ENCODE results near the gene NDUFA8. TPM values are rescaled to one million over a fixed set of nuclear protein-coding genes. Genes with fewer than 3 reads are reported as not detected.

NDUFA8 gene
- total RNA-seq, 1 experiment from 2014 or later, result 68.6 TPM

DNA sequence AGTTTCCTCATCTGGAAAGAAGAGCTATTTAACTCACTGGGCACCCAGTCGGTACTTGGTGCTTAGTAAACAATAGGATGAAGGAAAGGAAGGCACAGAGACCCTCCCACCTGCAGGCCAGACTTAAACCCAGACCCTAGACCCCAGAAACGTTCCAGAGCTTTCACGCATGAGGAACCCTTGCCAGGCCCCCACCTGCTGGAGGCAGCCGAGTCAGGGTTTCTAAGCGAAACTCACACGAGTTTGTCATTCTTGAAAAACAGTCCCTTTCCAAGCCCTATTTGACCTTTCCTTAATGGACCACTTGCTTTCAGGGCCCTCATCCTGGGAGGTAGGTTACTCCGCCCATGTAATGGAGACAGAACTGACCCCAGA lies 30.6 kb downstream of the NDUFA8 start:
- in situ Hi-C loops (cut with HindIII; ENCODE audit: low pct_unique_long_range_greater_than_20kb, low sequenced_read_pairs), result no loop called here
- no peak for DNase-seq (ENCODE audit: low read depth, low spot score)

DNA sequence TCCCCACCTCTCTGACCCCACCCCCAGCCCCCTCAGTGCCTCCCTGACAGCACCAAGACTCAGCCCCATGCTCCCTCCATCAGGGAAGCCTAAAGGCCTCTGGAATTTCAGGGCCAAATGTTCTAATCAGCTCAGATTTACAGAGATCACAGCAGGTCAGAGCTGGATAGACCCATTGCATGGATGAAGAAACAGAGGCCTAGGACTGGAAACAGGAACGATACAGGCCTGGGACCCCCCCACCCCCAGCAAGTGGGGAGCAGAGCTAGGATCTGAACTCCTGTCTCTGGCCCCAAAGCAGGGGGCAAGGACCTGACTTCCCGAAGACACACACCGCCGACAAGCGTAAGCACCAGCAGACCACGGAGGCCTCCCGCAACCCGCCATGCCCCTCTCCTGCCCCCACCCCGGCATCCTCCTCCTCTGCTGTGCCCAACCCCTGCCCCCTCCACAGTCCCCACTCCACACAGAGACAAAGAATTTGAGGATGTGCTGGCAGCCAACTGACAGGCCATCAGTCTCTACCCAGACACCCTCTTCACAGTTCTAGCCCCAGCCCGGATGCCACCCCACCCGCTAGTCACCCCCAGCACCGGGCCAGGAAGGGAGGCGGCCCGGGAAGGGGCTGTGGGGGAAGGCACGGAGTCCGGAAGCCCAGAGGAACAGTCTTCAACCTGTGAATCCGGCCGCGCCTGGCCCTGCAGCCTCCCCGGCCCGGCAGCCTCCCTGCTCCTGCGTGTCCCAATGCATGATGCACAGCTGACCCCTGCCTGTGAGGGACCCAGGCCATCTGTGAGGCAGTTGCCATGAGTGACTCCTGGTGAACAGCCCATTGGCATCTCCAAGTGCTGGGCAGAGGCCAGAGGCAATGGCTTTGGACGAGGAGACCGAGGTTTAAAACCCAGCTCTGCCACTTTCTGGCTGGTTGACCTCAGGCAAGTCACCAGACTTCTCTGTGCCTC lies 31.3 kb downstream of the NDUFA8 start:
- no peak for DNase-seq (ENCODE audit: low read depth, low spot score)
- in situ Hi-C loops (cut with HindIII; ENCODE audit: low pct_unique_long_range_greater_than_20kb, low sequenced_read_pairs), result no loop called here

DNA sequence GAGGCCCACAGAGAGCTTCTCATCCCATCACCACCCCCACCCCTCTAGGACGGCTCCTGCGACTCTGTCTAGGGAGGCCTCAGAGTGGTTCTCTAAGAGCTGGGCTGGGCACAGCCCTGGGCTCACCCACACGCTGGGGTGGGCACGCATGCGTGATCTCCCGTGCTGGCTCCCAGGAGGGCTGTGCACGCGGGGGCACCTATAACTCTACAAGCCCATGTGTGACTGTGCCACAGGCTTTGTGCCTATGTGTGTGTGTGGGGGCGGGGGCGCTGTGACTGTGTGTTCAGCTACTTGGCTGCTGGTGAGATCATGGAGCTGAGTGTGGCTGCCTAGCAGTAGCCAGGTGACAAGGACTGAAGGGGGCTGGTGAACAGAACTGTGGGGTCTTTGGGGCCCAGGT lies 32.2 kb downstream of the NDUFA8 start:
- in situ Hi-C loops (cut with HindIII; ENCODE audit: low pct_unique_long_range_greater_than_20kb, low sequenced_read_pairs), result no loop called here
- DNase-seq (ENCODE audit: low read depth, low spot score), result no peak

DNA sequence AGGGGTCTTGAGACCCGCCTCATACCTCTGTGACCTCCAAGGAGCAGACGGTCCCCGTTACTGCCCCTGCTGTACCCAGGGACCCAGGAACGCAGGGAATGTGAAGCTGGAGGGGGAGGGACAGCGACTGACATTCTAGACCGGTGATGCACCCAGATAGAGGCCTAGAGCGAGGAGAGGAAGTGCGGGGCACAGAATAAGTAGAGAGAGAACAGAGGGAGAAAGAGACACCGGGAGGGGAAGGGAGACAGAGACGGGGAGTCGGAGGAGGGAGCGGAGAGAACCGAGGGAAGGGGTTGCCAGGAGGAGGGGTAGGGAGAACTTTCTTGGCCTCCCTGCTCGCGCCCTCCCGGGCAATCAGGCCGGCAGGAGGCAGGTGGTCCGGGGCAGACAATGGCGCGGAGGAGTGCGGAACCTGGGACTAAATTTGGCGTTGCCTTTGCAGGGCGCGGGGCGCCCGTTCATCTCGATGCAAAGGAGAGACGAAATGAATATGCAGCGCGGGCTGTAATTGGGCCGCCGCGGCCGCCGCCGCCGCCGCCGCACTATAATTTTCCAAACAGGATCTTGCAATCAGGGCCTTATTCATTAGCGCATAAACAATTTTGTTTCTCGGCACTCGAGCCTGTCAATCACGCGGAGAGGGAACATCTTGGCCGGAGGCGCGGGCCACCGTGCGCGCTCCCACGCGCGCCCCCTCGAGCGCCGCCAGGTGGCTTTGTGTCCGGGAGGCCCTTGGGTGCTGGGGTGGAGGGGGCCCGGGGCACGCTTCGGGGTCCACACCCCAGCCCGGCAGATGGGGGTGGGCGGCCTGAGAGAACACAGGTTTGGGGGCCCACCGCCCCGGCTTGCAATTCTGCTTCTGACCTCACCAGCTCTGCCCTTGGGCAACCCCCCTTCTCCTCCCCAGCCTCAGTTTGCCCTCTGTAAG lies 33.0 kb downstream of the NDUFA8 start:
- in situ Hi-C loops (cut with HindIII; ENCODE audit: low pct_unique_long_range_greater_than_20kb, low sequenced_read_pairs), result no loop called here
- no peak for DNase-seq (ENCODE audit: low read depth, low spot score)

DNA sequence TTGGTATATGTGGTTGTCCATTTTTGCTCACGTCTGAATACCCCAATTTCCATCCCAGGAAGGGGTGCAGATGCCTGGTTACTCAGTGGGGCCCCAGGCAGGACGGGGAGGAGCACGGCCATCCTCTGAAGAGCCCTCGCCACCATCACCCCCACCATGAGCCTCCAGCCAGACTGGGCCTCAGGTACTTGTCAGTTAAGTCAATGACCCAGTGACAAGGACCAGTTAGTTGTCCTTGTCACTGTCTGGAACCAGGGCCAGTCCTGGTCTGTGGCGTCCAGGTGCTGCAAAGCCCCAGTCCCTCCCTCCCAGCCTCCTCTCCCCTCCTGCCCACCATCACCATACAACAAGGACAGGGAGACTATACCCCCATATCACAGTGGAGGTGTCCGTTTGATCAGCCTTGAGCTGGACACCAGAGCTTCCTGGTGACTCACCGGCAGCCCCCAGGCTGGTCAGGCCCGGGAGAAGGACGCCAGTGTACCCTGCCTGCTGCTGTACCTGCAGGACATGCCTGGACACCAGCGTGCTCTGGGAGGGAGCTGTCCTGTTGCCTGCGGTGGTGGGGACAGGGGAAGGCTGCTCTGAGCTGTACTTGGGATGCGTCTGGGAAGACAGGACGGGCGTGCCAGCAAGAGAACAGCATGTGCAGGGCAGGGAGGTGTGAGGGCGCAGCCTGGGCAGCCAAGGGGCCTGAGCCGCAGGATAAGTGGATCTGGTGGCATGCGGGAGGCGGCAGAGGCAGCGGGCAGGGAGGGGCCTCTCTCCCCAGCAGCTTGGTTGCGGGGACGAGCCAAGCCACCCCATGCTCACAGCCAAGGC lies 33.9 kb downstream of the NDUFA8 start:
- in situ Hi-C loops (cut with HindIII; ENCODE audit: low pct_unique_long_range_greater_than_20kb, low sequenced_read_pairs), result no loop called here
- DNase-seq (ENCODE audit: low read depth, low spot score), result no peak

DNA sequence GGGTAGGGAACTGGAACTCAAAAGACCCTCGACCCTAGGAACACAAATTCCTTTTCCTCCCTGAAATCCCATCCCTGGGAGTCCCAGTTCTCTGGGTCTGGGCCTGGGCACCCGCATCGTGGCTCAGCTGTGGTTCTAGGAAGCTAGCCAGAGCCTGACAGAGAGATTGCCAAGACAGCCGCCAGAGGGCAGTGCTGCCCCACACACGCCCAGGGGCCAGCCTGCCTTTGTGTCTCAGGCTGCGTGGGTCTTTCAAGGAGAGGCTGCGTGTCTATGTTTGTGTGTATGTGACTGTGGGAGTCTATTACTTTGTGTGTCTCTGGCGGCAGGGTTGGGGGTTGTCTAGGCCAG lies 34.4 kb downstream of the NDUFA8 start:
- in situ Hi-C loops (cut with HindIII; ENCODE audit: low pct_unique_long_range_greater_than_20kb, low sequenced_read_pairs), result no loop called here
- DNase-seq (ENCODE audit: low read depth, low spot score), result peak; percentile 78

DNA sequence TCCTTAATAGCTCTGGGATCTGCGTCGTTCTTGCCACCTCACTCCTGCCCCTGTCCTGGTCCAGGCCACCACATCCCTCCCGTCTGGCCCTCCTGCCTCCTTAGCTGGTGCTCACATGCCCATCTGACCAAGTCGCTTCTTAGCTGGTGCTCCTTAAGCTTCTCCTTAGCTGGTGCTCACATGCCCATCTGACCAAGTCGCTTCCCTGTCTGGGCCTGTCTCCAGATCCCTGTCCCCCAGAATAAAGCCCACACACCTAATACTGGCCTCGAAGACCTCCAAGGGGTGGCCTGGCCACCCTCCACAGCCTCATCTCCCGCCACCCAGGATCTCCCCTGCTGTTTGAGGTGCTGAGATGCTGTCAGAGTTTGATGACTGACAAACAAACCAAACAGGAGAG lies 35.1 kb downstream of the NDUFA8 start:
- in situ Hi-C loops (cut with HindIII; ENCODE audit: low pct_unique_long_range_greater_than_20kb, low sequenced_read_pairs), result no loop called here
- DNase-seq (ENCODE audit: low read depth, low spot score), result no peak

DNA sequence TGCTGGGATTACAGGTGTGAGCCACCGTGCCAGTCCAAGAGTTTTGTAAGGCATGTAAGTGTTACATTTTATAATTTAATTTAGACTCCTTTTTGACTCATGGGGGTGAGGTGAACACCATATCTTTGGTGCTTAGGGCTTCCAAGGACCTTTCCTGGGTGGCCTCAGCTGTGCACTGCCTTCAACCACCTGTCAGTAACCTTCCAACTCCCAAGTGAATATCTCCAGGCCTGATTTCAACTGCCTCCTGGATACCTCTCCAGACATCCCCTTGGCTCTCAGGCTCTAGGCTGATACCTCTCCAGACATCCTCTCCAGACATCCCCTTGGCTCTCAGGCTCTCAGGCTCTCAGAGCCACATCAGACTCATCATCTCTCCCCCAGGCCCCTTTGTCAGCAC lies 35.5 kb downstream of the NDUFA8 start:
- DNase-seq (ENCODE audit: low read depth, low spot score), result no peak
- in situ Hi-C loops (cut with HindIII; ENCODE audit: low pct_unique_long_range_greater_than_20kb, low sequenced_read_pairs), result no loop called here

DNA sequence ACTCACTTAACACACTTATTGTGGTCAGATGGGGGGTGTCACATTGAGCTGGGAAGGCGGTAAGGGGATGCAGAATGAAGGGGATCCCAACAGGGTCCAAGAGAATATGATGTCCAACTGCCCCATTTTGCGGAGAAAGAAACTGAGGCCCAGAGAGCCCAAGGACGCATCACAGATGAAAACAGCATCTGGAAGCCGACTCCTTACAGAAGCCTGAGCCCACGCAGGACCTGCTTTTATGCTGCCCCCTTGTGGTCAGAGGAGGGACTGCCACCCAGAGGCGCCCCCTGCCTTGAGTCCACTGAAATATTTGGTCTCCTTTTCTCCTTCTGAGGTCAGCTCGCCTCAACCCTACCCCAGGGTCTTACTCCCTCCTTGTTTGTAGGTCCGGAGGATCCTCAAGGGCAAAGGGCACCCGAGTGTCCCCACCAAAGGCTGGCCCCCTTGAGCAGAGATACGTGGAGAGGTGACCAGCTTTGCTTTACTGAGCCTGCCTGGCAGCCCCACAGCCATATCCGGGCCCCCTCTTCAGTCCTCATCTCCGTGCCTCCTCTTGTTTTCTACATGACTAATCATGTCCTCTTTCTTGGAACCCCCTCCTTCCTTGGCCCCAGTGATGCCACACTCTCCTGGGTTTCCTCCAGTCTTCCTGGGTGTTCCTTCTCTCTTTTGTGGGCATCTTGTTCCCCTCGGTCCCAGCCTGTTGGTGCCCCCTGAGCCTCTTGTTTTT lies 36.5 kb downstream of the NDUFA8 start:
- DNase-seq (ENCODE audit: low read depth, low spot score), result peak; percentile 82
- in situ Hi-C loops (cut with HindIII; ENCODE audit: low pct_unique_long_range_greater_than_20kb, low sequenced_read_pairs), result no loop called here

DNA sequence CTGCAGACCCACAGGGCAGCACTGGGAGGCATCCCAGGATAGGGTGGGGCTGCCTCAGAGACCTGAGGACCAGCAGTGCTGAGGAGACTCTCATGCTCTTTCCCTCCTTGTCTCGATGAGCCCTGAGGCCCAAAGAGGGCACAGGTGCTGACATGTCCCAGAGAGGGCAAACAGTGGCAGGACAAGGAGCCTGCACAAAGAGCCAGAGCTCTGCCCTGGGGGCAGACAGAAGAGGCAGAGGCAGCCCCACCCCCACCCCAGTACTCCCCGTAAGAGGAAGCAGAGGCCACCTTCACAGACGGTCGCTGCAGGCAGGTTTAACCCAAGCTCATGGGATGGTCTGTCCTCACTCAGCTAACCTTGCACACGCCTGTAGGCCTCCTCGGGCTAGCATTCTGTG lies 37.1 kb downstream of the NDUFA8 start:
- in situ Hi-C loops (cut with HindIII; ENCODE audit: low pct_unique_long_range_greater_than_20kb, low sequenced_read_pairs), result no loop called here

DNA sequence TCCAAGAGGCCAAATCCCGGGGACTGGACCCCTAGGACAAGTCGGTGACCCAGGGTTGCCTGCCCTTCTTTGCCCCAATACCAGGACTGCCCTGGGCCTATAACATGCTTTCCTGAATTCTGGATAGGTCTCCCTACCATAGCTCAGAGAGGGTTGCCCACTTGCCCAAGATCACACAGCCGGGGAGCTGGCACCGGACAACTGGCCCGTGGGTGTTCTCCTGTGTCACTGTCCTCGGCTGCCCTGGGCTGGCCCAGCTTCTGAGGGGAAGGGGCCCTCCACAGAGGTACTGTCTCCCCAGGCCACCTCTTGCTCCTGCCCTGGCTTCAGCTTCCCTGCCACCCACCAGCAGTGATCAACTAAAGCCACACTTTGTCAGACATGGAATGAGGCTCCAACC lies 37.6 kb downstream of the NDUFA8 start:
- in situ Hi-C loops (cut with HindIII; ENCODE audit: low pct_unique_long_range_greater_than_20kb, low sequenced_read_pairs), result no loop called here
- DNase-seq (ENCODE audit: low read depth, low spot score), result no peak

More for the DNA sequence above, 37.1 kb downstream of the NDUFA8 start:
- no peak for DNase-seq (ENCODE audit: low read depth, low spot score)

DNA sequence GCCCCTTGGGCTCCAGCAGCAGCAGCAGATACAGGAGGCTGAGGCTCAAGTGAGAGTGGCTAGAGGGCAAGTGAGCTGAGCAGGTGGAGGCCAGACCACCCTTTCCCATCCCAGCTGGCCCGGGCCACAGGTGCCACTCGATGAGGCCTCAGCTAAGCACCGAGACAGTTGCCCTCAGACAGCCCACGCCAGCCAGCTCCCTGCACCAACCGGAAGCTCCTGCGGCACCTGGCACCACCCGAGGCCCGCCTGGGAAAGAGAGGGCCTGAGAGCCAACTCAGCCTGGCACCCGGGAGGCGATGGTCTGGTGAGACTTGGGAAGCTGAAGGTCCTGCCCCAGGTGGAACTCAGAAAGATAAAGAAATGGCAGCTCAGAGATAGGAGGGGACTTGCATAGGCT lies 38.2 kb downstream of the NDUFA8 start:
- no peak for DNase-seq (ENCODE audit: low read depth, low spot score)
- in situ Hi-C loops (cut with HindIII; ENCODE audit: low pct_unique_long_range_greater_than_20kb, low sequenced_read_pairs), result no loop called here

DNA sequence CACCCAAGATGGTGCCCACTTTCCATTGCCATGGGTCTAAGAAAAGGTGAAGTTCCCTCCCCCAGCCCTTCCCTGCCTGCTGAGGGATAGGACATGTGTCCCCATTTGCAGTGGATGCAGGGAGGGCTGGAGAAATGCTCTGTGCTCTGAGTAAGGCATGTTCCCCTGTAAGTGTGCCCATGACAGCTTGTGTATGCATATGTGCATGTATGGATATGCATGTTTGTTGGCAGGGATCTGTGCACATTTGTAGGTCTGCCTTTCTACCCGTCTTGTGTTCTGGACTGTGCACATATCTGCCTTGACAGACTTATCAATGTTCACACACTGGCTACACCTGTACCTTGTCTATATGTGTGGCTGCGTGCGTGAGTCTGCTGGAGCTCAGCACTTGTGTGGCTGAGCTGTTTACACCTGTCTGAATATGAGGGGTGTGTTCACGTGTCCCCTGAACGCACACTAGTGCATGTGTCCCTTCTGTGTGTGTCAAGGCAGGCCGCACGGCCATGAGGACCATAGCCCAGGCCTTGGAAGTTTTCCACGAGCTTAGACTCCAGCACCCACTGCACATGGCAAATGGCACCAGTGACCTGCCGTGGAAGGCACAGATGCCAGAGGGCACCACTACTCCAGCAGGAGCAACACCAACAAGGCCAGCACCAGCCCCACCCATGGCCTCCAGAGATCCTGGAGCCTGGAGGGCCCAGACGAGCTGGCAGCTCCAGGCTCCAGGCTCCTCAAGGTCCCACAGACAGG lies 39.1 kb downstream of the NDUFA8 start:
- DNase-seq (ENCODE audit: low read depth, low spot score), result no peak
- in situ Hi-C loops (cut with HindIII; ENCODE audit: low pct_unique_long_range_greater_than_20kb, low sequenced_read_pairs), result no loop called here

DNA sequence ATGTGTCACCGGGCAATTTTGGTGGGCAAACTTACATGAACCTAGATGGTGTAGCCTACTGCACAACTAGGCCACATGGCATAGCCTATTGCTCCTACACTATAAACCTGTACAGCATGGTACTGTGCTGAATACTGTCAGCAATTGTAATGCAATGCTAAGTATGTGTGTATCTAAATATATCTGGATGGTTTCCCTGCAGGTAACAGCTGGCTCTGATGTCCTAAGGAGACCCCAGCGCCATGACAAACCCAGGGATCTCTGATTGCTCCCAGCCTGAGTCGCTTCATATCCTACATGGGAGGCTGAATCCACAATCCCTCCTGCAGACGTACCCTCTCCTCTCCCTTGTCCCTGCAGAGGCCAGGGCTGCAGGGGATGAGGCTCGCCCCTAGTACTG lies 39.9 kb downstream of the NDUFA8 start:
- no peak for DNase-seq (ENCODE audit: low read depth, low spot score)
- in situ Hi-C loops (cut with HindIII; ENCODE audit: low pct_unique_long_range_greater_than_20kb, low sequenced_read_pairs), result no loop called here

DNA sequence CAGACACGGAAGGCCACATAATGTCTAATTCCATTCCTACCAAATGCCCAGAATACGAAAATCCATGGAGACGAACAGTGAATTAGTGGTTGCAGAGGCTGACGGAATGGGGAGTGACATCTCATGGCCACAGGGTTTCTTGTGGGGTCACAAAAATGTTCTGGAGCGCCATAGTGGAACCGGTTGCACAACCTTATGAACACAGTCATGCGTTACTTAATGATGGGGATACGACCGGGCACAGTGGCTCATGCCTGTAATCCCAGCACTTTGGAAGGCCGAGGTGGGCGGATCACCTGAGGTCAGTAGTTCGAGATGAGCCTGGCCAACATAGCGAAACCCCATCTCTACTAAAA lies 40.4 kb downstream of the NDUFA8 start:
- in situ Hi-C loops (cut with HindIII; ENCODE audit: low pct_unique_long_range_greater_than_20kb, low sequenced_read_pairs), result no loop called here

DNA sequence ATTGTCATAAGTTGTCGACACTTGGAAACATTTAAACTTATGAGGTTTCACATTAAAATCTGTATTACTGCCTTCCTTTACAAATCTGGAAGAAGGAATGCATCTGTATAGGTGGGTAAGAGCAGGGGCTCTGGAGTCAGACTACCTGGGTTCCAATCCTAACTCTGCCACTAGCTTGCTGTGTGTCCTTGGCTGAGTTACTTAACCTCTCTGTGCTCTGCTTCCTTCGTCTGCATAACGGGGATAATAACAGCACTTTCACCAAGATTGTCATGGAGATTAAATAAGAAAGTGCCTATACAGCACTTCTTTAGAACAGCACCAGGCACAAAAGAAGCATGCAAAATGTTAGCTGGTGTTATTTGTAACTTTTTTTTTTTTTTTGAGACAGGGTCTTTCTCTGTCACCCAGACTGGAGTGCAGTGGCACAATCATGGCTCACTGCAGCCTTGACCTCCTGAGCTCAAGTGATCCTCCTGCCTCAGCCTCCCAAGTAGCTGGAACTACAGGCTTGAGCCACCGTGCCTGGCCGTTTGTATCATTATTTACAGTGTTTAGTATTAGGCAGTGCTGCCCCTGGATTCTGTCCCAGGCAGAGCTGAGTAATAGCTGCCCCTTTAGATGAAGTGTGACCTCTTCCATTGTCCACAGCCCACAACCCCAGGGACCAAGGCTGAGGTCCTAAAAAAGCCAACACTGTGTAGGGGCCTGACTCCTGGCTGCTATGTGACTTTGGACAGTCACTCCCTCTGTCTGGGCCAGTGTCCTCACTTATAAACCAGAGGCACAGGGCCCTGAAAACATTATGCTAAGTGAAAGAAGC lies 41.0 kb downstream of the NDUFA8 start:
- in situ Hi-C loops (cut with HindIII; ENCODE audit: low pct_unique_long_range_greater_than_20kb, low sequenced_read_pairs), result no loop called here
- DNase-seq (ENCODE audit: low read depth, low spot score), result no peak

More for the DNA sequence above, 40.4 kb downstream of the NDUFA8 start:
- no peak for DNase-seq (ENCODE audit: low read depth, low spot score)
